SK-N-SH treated with all-trans-retinoic acid at 6 μM for 48 hours (cell line): ENCODE measurements around the gene DOCK2.

Experiments used
- ARNTL ChIP-seq: fragments of 450-650 bp; formaldehyde crosslinking; IDR thresholded peaks from 2 replicates; pipeline ENCODE4 v1.5.0; 2020; ENCODE audit warnings: low read depth, mild to moderate bottlenecking, moderate library complexity, borderline replicate concordance
- BACH2 ChIP-seq: fragments of 250-450 bp; sonication (Bioruptor Pico); IDR thresholded peaks from 2 replicates; pipeline ENCODE4 v1.9.0; 2021; ENCODE audit warnings: mild to moderate bottlenecking, borderline replicate concordance
- CREB5 ChIP-seq: fragments of 250-450 bp; sonication (Bioruptor Pico); IDR thresholded peaks from 2 replicates; pipeline ENCODE4 v1.5.1; 2020; ENCODE audit warnings: low read depth, mild to moderate bottlenecking, moderate library complexity
- CSDC2 ChIP-seq: fragments of 250-450 bp; sonication (Bioruptor Pico); IDR thresholded peaks from 2 replicates; pipeline ENCODE4 v1.5.0; 2020; ENCODE audit warnings: mild to moderate bottlenecking, moderate library complexity
- CSRNP3 ChIP-seq: fragments of 250-450 bp; sonication (Bioruptor Pico); IDR thresholded peaks from 2 replicates; pipeline ENCODE4 v1.5.1; 2021; ENCODE audit warnings: mild to moderate bottlenecking, moderate library complexity
- ESRRG ChIP-seq: fragments of 250-450 bp; sonication (Bioruptor Pico); IDR thresholded peaks from 2 replicates; pipeline ENCODE4 v1.6.1; 2021; ENCODE audit warnings: mild to moderate bottlenecking
- ISL1 ChIP-seq: fragments of 250-450 bp; sonication (Bioruptor Pico); IDR thresholded peaks from 2 replicates; pipeline ENCODE4 v2.1.2; 2022; ENCODE audit warnings: mild to moderate bottlenecking, moderate library complexity
- PATZ1 ChIP-seq: fragments of 250-450 bp; sonication (Bioruptor Pico); IDR thresholded peaks from 2 replicates; pipeline ENCODE4 v1.8.0; 2020; ENCODE audit warnings: mild to moderate bottlenecking, moderate library complexity, borderline replicate concordance
- RARB ChIP-seq: fragments of 250-450 bp; sonication (Bioruptor Pico); IDR thresholded peaks from 2 replicates; pipeline ENCODE4 v1.8.0; 2021; ENCODE audit warnings: mild to moderate bottlenecking, moderate library complexity
- SNAI2 ChIP-seq: fragments of 250-450 bp; sonication (Bioruptor Pico); IDR thresholded peaks from 2 replicates; pipeline ENCODE4 v1.5.0; 2020; ENCODE audit warnings: mild to moderate bottlenecking, moderate library complexity
- TCF4 ChIP-seq: fragments of 250-450 bp; sonication (Bioruptor Pico); IDR thresholded peaks from 2 replicates; pipeline ENCODE4 v1.8.0; 2021; ENCODE audit warnings: mild to moderate bottlenecking, moderate library complexity, borderline replicate concordance
- ZC3H10 ChIP-seq: fragments of 250-450 bp; sonication (Bioruptor Pico); IDR thresholded peaks from 2 replicates; pipeline ENCODE4 v1.5.1; 2021; ENCODE audit warnings: mild to moderate bottlenecking, moderate library complexity
- ZFP3 ChIP-seq: fragments of 250-450 bp; sonication (Bioruptor Pico); IDR thresholded peaks from 2 replicates; pipeline ENCODE4 v1.5.0; 2020; ENCODE audit warnings: mild to moderate bottlenecking, moderate library complexity
- ZFP30 ChIP-seq: fragments of 450-650 bp; formaldehyde crosslinking; IDR thresholded peaks from 2 replicates; pipeline ENCODE4 v1.5.0; 2022; ENCODE audit warnings: mild to moderate bottlenecking, moderate library complexity

- TF ChIP-seq BACH2 (CRISPR knock-in tag) (no peak), ISL1 (no peak), CREB5 (CRISPR knock-in tag) (no peak), ESRRG (CRISPR knock-in tag) (no peak), ZFP30 (CRISPR knock-in tag) (no peak), RARB (CRISPR knock-in tag) (no peak), ZC3H10 (CRISPR knock-in tag) (no peak), CSRNP3 (CRISPR knock-in tag) (no peak), CSDC2 (no peak), ARNTL (CRISPR knock-in tag) (no peak), TCF4 (CRISPR knock-in tag) (no peak), PATZ1 (CRISPR knock-in tag) (no peak), SNAI2 (CRISPR knock-in tag) (no peak), ZFP3 (CRISPR knock-in tag) (no peak)
Measured at GRCh38 chr5:169956756-169957155, 319.7 kb downstream of the DOCK2 start.
